GM12875 (cell line): ENCODE measurements around the gene CHST9.

Source experiments
- H3K4me3 ChIP-seq: one replicate; pipeline ENCODE4 v1.5.1; 2011; ENCODE audit warnings: low read depth, low read length, control low read depth
- TF ChIP-seq, protein P1 (sequence below): IDR thresholded peaks from 2 replicates; pipeline ENCODE4 v1.5.1; 2011; ENCODE audit warnings: low read depth, mild to moderate bottlenecking, control low read depth, inconsistent platforms, low read length, moderate library complexity, borderline replicate concordance; ENCODE audit not compliant: insufficient read depth

The CHST9 gene

GRCh38 chr18:26863122-26863879 lies 321.8 kb downstream of the CHST9 start:
- H3K4me3 ChIP-seq = peak overlapping the region; percentile 21
- TF ChIP-seq, protein P1, sequence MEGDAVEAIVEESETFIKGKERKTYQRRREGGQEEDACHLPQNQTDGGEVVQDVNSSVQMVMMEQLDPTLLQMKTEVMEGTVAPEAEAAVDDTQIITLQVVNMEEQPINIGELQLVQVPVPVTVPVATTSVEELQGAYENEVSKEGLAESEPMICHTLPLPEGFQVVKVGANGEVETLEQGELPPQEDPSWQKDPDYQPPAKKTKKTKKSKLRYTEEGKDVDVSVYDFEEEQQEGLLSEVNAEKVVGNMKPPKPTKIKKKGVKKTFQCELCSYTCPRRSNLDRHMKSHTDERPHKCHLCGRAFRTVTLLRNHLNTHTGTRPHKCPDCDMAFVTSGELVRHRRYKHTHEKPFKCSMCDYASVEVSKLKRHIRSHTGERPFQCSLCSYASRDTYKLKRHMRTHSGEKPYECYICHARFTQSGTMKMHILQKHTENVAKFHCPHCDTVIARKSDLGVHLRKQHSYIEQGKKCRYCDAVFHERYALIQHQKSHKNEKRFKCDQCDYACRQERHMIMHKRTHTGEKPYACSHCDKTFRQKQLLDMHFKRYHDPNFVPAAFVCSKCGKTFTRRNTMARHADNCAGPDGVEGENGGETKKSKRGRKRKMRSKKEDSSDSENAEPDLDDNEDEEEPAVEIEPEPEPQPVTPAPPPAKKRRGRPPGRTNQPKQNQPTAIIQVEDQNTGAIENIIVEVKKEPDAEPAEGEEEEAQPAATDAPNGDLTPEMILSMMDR = no peak

DNA sequence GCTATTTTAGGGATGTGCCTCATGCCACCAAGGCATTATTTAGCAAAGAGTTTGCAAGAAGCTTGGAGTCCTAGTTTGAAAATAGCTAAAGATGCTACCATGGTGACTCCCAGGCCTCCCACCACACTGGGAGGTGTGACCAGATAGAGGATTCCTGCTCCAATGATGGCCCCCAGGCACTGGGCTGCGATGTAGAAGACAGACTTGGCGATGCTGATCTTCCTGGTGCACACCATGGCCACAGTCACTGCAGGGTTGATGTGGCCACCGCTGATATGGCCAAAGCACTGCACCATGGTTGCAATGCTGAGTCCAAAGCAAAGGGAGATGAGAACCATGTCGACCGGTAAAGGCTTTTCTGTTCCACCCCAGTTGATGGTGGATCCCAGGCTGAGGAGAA lies 323.0 kb downstream of the CHST9 start:
- TF ChIP-seq, protein P1 = no peak

More for the DNA sequence above, 323.0 kb downstream of the CHST9 start:
- H3K4me3 ChIP-seq = no peak overlapping the region
